H9 (cell line): ENCODE results near the gene TAOK1. TPM values are rescaled to one million over a fixed set of nuclear protein-coding genes. Genes with fewer than 3 reads are reported as not detected.

Source experiments
- DNase-seq: peaks from one replicate; pipeline ENCODE4 v3.0.0-alpha.2; 2017
- H2AFZ ChIP-seq: one replicate; pipeline ENCODE4 v1.6.1; 2013; ENCODE audit warnings: mild to moderate bottlenecking, low read length, control low read depth, moderate library complexity
- H2AK5ac ChIP-seq: 2 replicates; pipeline ENCODE4 v1.6.1; 2013; ENCODE audit warnings: low read length, control low read depth, mixed read lengths; ENCODE audit not compliant: insufficient read length
- H2BK120ac ChIP-seq: one replicate; pipeline ENCODE4 v1.6.1; 2013; ENCODE audit warnings: low read depth, mild to moderate bottlenecking, low read length, control low read depth, inconsistent platforms; ENCODE audit not compliant: poor library complexity, severe bottlenecking
- H2BK12ac ChIP-seq: 2 replicates; pipeline ENCODE4 v1.6.1; 2013; ENCODE audit warnings: low read length, control low read depth, mixed read lengths, low read depth; ENCODE audit not compliant: insufficient read length
- H2BK15ac ChIP-seq: 2 replicates; pipeline ENCODE4 v1.6.1; 2013; ENCODE audit warnings: low read depth, low read length, control low read depth
- H2BK20ac ChIP-seq: one replicate; pipeline ENCODE4 v1.6.1; 2013; ENCODE audit warnings: low read depth, mild to moderate bottlenecking, low read length, control low read depth, inconsistent platforms; ENCODE audit not compliant: poor library complexity, severe bottlenecking
- H2BK5ac ChIP-seq: 2 replicates; pipeline ENCODE4 v1.6.1; 2013; ENCODE audit warnings: low read length, control low read depth, mixed read lengths; ENCODE audit not compliant: insufficient read length
- H3K14ac ChIP-seq: 2 replicates; pipeline ENCODE4 v1.6.1; 2013; ENCODE audit warnings: low read length, control low read depth; ENCODE audit not compliant: insufficient read depth
- H3K18ac ChIP-seq: 2 replicates; pipeline ENCODE4 v1.6.1; 2013; ENCODE audit warnings: low read depth, mild to moderate bottlenecking, mixed read lengths, low read length, control low read depth; ENCODE audit not compliant: insufficient read length
- H3K23ac ChIP-seq: 2 replicates; pipeline ENCODE4 v1.6.1; 2013; ENCODE audit warnings: low read length, control low read depth, mixed read lengths, low read depth; ENCODE audit not compliant: insufficient read length
- H3K23me2 ChIP-seq: 2 replicates; pipeline ENCODE4 v1.6.1; 2013; ENCODE audit warnings: low read depth, mild to moderate bottlenecking, mixed read lengths, low read length, control low read depth; ENCODE audit not compliant: insufficient read length, poor library complexity, severe bottlenecking
- H3K27ac ChIP-seq: 2 replicates; pipeline ENCODE4 v1.5.1; 2013; ENCODE audit warnings: low read length, control low read depth, mixed read lengths, low read depth; ENCODE audit not compliant: insufficient read length
- H3K27me3 ChIP-seq: 2 replicates; pipeline ENCODE4 v1.6.1; 2013; ENCODE audit warnings: low read length, control low read depth, inconsistent platforms; ENCODE audit not compliant: insufficient read depth
- H3K4ac ChIP-seq: 2 replicates; pipeline ENCODE4 v1.6.1; 2013; ENCODE audit warnings: low read depth, mild to moderate bottlenecking, control low read depth, inconsistent platforms, low read length, moderate library complexity
- H3K4me1 ChIP-seq: 2 replicates; pipeline ENCODE4 v1.6.1; 2013; ENCODE audit warnings: low read length, control low read depth, inconsistent platforms; ENCODE audit not compliant: insufficient read depth
- H3K4me2 ChIP-seq: 2 replicates; pipeline ENCODE4 v1.6.1; 2013; ENCODE audit warnings: low read length, control low read depth, mixed read lengths; ENCODE audit not compliant: insufficient read length, insufficient read depth
- H3K56ac ChIP-seq: 2 replicates; pipeline ENCODE4 v1.6.1; 2013; ENCODE audit warnings: low read depth, mild to moderate bottlenecking, mixed read lengths, low read length, control low read depth; ENCODE audit not compliant: insufficient read length
- H3K79me1 ChIP-seq: 2 replicates; pipeline ENCODE4 v1.6.1; 2013; ENCODE audit warnings: low read depth, mild to moderate bottlenecking, moderate library complexity, low read length, control low read depth, inconsistent platforms; ENCODE audit not compliant: insufficient read depth, poor library complexity, severe bottlenecking
- H3K79me2 ChIP-seq: 2 replicates; pipeline ENCODE4 v1.6.1; 2013; ENCODE audit warnings: low read length, control low read depth, inconsistent platforms; ENCODE audit not compliant: insufficient read depth
- H3K9ac ChIP-seq: 2 replicates; pipeline ENCODE4 v1.6.1; 2013; ENCODE audit warnings: low read length, control low read depth, mixed read lengths; ENCODE audit not compliant: insufficient read length; ENCODE audit errors: extremely low read depth
- H3K9me3 ChIP-seq: one replicate; pipeline ENCODE4 v1.6.1; 2013; ENCODE audit warnings: low read depth, low read length, inconsistent platforms; ENCODE audit not compliant: control insufficient read depth
- H3T11ph ChIP-seq: one replicate; pipeline ENCODE4 v1.6.1; 2013; ENCODE audit warnings: mild to moderate bottlenecking, low read length, control low read depth, inconsistent platforms
- H4K20me1 ChIP-seq: one replicate; pipeline ENCODE4 v1.6.1; 2013; ENCODE audit not compliant: control insufficient read depth, insufficient read length, insufficient read depth
- H4K5ac ChIP-seq: 2 replicates; pipeline ENCODE4 v1.6.1; 2013; ENCODE audit warnings: low read depth, mild to moderate bottlenecking, mixed read lengths, low read length, control low read depth; ENCODE audit not compliant: insufficient read length
- H4K8ac ChIP-seq: replicated peaks from 2 replicates; pipeline ENCODE4 v1.6.1; 2013; ENCODE audit warnings: low read length, control low read depth, mixed read lengths, low read depth; ENCODE audit not compliant: insufficient read length
- H4K91ac ChIP-seq: 2 replicates; pipeline ENCODE4 v1.6.1; 2013; ENCODE audit warnings: low read depth, mild to moderate bottlenecking, moderate library complexity, mixed read lengths, low read length, control low read depth; ENCODE audit not compliant: insufficient read length
- H3K27ac Mint-ChIP-seq, 3 experiments: 2 replicates in 2 of 3; 3 replicates in 1 of 3; pipeline ENCODE4 v1.8.0; 2020 to 2021; ENCODE audit warnings: mixed read lengths in 3 of 3, mild to moderate bottlenecking in 1 of 3, moderate library complexity in 1 of 3
- H3K27me3 Mint-ChIP-seq: 2 replicates; pipeline ENCODE4 v1.8.0; 2021; ENCODE audit warnings: low read depth, mild to moderate bottlenecking, moderate library complexity, mixed read lengths
- H3K36me3 Mint-ChIP-seq, 3 experiments: 2 replicates in 2 of 3; 3 replicates in 1 of 3; pipeline ENCODE4 v1.8.0; 2020 to 2021; ENCODE audit warnings: low read depth in 3 of 3, mixed read lengths in 3 of 3; ENCODE audit not compliant: insufficient read depth in 1 of 3
- H3K4me1 Mint-ChIP-seq, 2 experiments: 2 replicates each; pipeline ENCODE4 v1.8.0; 2020; ENCODE audit warnings: mixed read lengths in 2 of 2
- H3K4me3 Mint-ChIP-seq, 2 experiments: 2 replicates in 1 of 2; 3 replicates in 1 of 2; pipeline ENCODE4 v1.8.0; 2020 to 2021; ENCODE audit warnings: mild to moderate bottlenecking in 2 of 2, mixed read lengths in 2 of 2, moderate library complexity in 1 of 2
- H3K9me3 Mint-ChIP-seq, 2 experiments: 2 replicates in 1 of 2; 3 replicates in 1 of 2; pipeline ENCODE4 v1.8.0; 2020; ENCODE audit warnings: mild to moderate bottlenecking in 2 of 2, mixed read lengths in 2 of 2, moderate library complexity in 1 of 2
- CTCF ChIP-seq: fragments of 200-600 bp; sonication (generic); conservative IDR thresholded peaks from 3 replicates; pipeline ENCODE4 v1.8.0; 2021; ENCODE audit warnings: antibody characterized with exemption, mild to moderate bottlenecking
- WGBS: extraction: QIAGEN DNeasy Blood & Tissue Kit; methylation state at CpG from one replicate; pipeline ENCODE4 v1.1.7; 2013; ENCODE audit warnings: missing lambda C conversion rate, low lambda C conversion rate, mixed read lengths; ENCODE audit not compliant: insufficient read length; ENCODE audit errors: extremely low coverage; 5-methylcytosine and 5-hydroxymethylcytosine counted together
- total RNA-seq: library from RNA; stranded (reverse); gene quantifications from 2 replicates; pipeline ENCODE4 v1.2.1, GENCODE V29; 2021

The TAOK1 gene
- total RNA-seq, 1 experiment from 2014 or later, result 93.0 TPM

- Histone ChIP-seq H3K27ac (no peak overlapping the region), H3K14ac (no peak overlapping the region), H2BK120ac (no peak overlapping the region), H3K9me3 (no peaks in the 10 kb centered on the region), H3K4me1 (no peaks in the 10 kb centered on the region), H2AFZ (no peak overlapping the region), H3K27me3 (no peaks in the 10 kb centered on the region), H3K23me2 (no peaks in the 10 kb centered on the region), H3K23ac (no peak overlapping the region), H4K91ac (no peak overlapping the region), H2BK15ac (no peak overlapping the region), H3K4me2 (no peak overlapping the region), H3K79me1 (no peaks in the 10 kb centered on the region), H2BK12ac (no peak overlapping the region), H3T11ph (no peak overlapping the region), H2AK5ac (no peak overlapping the region), H3K9ac (no peak overlapping the region), H2BK5ac (no peak overlapping the region), H4K5ac (no peak overlapping the region), H4K20me1 (no peaks in the 10 kb centered on the region), H2BK20ac (no peak overlapping the region), H3K56ac (no peak overlapping the region), H3K18ac (no peak overlapping the region), H3K4ac (no peak overlapping the region), H3K79me2 (no peaks in the 10 kb centered on the region), H4K8ac (no peak overlapping the region)
- Mint-ChIP-seq H3K9me3 (no peaks in the 10 kb centered on the region), H3K27ac (no peak overlapping the region), H3K4me3 (no peak overlapping the region), H3K4me1 (no peaks in the 10 kb centered on the region), H3K36me3 (no peaks in the 10 kb centered on the region), H3K27me3 (peaks cover 1% of the 10 kb centered on the region; the same call in 1 of the 2 replicates)
- TF ChIP-seq CTCF, result no peak
- no CpG with 5 or more reads among the region's 2 CpGs for WGBS
- no peak for DNase-seq
Measured at GRCh38 chr17:29349409-29349808, 40.8 kb upstream of the TAOK1 start.
